Adrenal gland (tissue), 12 donors: ENCODE data around the gene TMEM242. TPM values are rescaled to one million over a fixed set of nuclear protein-coding genes. Genes with fewer than 3 reads are reported as not detected.

Experiments used
- DNase-seq, 7 donors: peaks; one replicate each; pipeline ENCODE4 v3.0.0-alpha.2; 2019 to 2020
- H3K27ac ChIP-seq, 5 donors: fragments of 200-600 bp; sonication (generic) in 4 of 5; 1 replicate in 3 of 5; 2 replicates in 2 of 5; pipeline versions ENCODE4 v1.5.1 to v1.8.0; 2016 to 2020; ENCODE audit warnings: mild to moderate bottlenecking in 1 of 5
- H3K27me3 ChIP-seq: fragments of 200-600 bp; 2 replicates; pipeline ENCODE4 v1.8.0; 2021
- H3K36me3 ChIP-seq, 2 donors: fragments of 200-600 bp; replicated peaks in 1 of 2; 1 replicate in 1 of 2; 2 replicates in 1 of 2; pipeline versions ENCODE4 v1.5.1 to v1.8.0; 2018 to 2022
- H3K4me1 ChIP-seq, 2 donors: fragments of 200-600 bp; replicated peaks in 1 of 2; 1 replicate in 1 of 2; 2 replicates in 1 of 2; pipeline versions ENCODE4 v1.5.1 to v1.8.0; 2018 to 2021
- H3K4me3 ChIP-seq, 4 donors: fragments of 200-600 bp; sonication (generic) in 3 of 4; one replicate each; pipeline ENCODE4 v1.5.1; 2016 to 2018
- H3K9me3 ChIP-seq, 3 donors: fragments of 200-600 bp; sonication (generic) in 1 of 3; replicated peaks in 1 of 3; 1 replicate in 2 of 3; 2 replicates in 1 of 3; pipeline versions ENCODE4 v1.5.1 to v1.8.0; 2016 to 2021
- CTCF ChIP-seq, 6 experiments: fragments of 450-650 bp in 4 of 6; fragments of 200-600 bp in 2 of 6; sonication (generic) in 1 of 6; IDR thresholded peaks; 1 replicate in 5 of 6; 2 replicates in 1 of 6; pipeline versions ENCODE4 v1.5.1 to v1.8.0; 2016 to 2021; ENCODE audit warnings: antibody characterized with exemption in 6 of 6, mild to moderate bottlenecking in 2 of 6, moderate library complexity in 1 of 6
- POLR2A ChIP-seq, 2 donors: fragments of 450-650 bp; IDR thresholded peaks; one replicate each; pipeline ENCODE4 v1.6.1; 2017; ENCODE audit warnings: antibody characterized with exemption in 2 of 2, mild to moderate bottlenecking in 2 of 2, moderate library complexity in 1 of 2
- WGBS, 4 donors: extraction: QIAGEN DNeasy Blood & Tissue Kit in 2 of 4; methylation state at CpG; one replicate each; pipeline versions ENCODE4 v1.1.5 to v1.1.7; 2013 to 2017; 5-methylcytosine and 5-hydroxymethylcytosine counted together
- intact Hi-C, 2 donors: fragments of 100-400 bp; cut with DNase I; formaldehyde crosslinking; loops; one replicate each; pipeline versions ENCODE4 v1.14.1 to v1.15.0; 2022 to 2023
- polyA plus RNA-seq, 3 donors: library from polyadenylated mRNA; stranded (reverse); fragments of 200-250 nt in 2 of 3; fragments of 350-450 nt in 1 of 3; fragmentation: Illumina TruSeq in 1 of 3; extraction: RNeasy Lipid Tissue Mini Kit (QIAGEN cat#74804) in 1 of 3; gene quantifications; one replicate each; pipeline ENCODE4 v1.2.3, GENCODE V29; 2013 to 2014
- total RNA-seq, 9 donors: library from RNA; depleted of rRNA in 4 of 9; stranded (reverse); fragments of >200 nt in 4 of 9; fragments of 120-200 nt in 1 of 9; fragmentation: NEBNext Ultra II Directional in 1 of 9; extraction: Animal tissue kit (Norgen Biotek cat#: 25700) in 1 of 9; gene quantifications; one replicate each; pipeline versions ENCODE4 v1.1.0 to v1.2.4, GENCODE V29; 2013 to 2023
- donor health status: healthy with polysubstance abuse.
- donor health status: Bipolar disorder and iron deficiency.
- donor health status: DM: yes; HTN: yes; CAD: no.
- donor health status: DM: no; HTN: no; CAD: no.
- donor health status: DM: no; HTN: no; CAD: no.
- donor health status: DM: yes; HTN: yes; CAD: no.

The TMEM242 gene
- total and polyA plus RNA-seq, 12 donors: 7.4 to 17.2 (median 12.5) TPM

- Histone ChIP-seq H3K36me3 (no peaks in the 10 kb centered on the region), H3K4me3 (no peak overlapping the region), H3K9me3 (no peaks in the 10 kb centered on the region), H3K4me1 (peaks cover 0 to 14% of the 10 kb centered on the region in 2 donors), H3K27me3 (no peaks in the 10 kb centered on the region), H3K27ac (no peak overlapping the region)
- DNase-seq: no peak
- intact Hi-C loops: no loop called here
- no peak for TF ChIP-seq POLR2A (IDR thresholded peaks at IDR 0.05)
- no peak for TF ChIP-seq CTCF (IDR thresholded peaks at IDR 0.05)
- 76 to 90% (median 89%) methylated on average over 6 of the region's 6 CpGs for WGBS, 4 donors
Measured at GRCh38 chr6:157265635-157266034, 57.7 kb downstream of the TMEM242 start.

GRCh38 chr6:157265186-157265585, 58.1 kb downstream of the TMEM242 start:
- H3K4me1 ChIP-seq: peaks cover 0 to 14% of the 10 kb centered on the region in 2 donors
- TF ChIP-seq POLR2A (IDR thresholded peaks at IDR 0.05) (no peak), CTCF (IDR thresholded peaks at IDR 0.05) (no peak)
- DNase-seq: no peak
- H3K9me3 ChIP-seq: no peaks in the 10 kb centered on the region
- no peak overlapping the region for H3K4me3 ChIP-seq
- intact Hi-C loops: no loop called here
- no peaks in the 10 kb centered on the region for H3K36me3 ChIP-seq
- no peak overlapping the region for H3K27ac ChIP-seq
- H3K27me3 ChIP-seq: no peaks in the 10 kb centered on the region
- 81 to 92% (median 89%) methylated on average over 11 of the region's 11 CpGs for WGBS, 4 donors

- Histone ChIP-seq H3K27me3 (no peaks in the 10 kb centered on the region), H3K4me1 (peaks cover 0 to 14% of the 10 kb centered on the region in 2 donors), H3K9me3 (no peaks in the 10 kb centered on the region), H3K36me3 (no peaks in the 10 kb centered on the region), H3K27ac (no peak overlapping the region), H3K4me3 (no peak overlapping the region)
- intact Hi-C loops: no loop called here
- no peak for TF ChIP-seq POLR2A (IDR thresholded peaks at IDR 0.05)
- no peak for TF ChIP-seq CTCF (IDR thresholded peaks at IDR 0.05)
- DNase-seq: no peak
- WGBS, 4 donors: 68 to 85% (median 81%) methylated on average over 12 to 13 of the region's 13 CpGs
Measured at GRCh38 chr6:157264701-157265100, 58.6 kb downstream of the TMEM242 start.

- DNase-seq: no peak
- peaks cover 0 to 11% of the 10 kb centered on the region in 2 donors for H3K4me1 ChIP-seq
- no peaks in the 10 kb centered on the region for H3K27me3 ChIP-seq
- WGBS, 4 donors: 78 to 100% (median 82%) methylated on average over 3 of the region's 3 CpGs
- H3K27ac ChIP-seq: no peak overlapping the region
- H3K9me3 ChIP-seq: no peaks in the 10 kb centered on the region
- intact Hi-C loops: no loop called here
- no peak for TF ChIP-seq POLR2A (IDR thresholded peaks at IDR 0.05)
- no peak for TF ChIP-seq CTCF (IDR thresholded peaks at IDR 0.05)
- H3K4me3 ChIP-seq: no peak overlapping the region
- no peaks in the 10 kb centered on the region for H3K36me3 ChIP-seq
Measured at GRCh38 chr6:157263881-157264397, 59.4 kb downstream of the TMEM242 start.
